ENCODE data around the gene OPCML.

GRCh38 chr11:132969892-132970291, 562.4 kb downstream of the OPCML start:
- no peak for TF ChIP-seq CTCF (IDR thresholded peaks at IDR 0.05; ENCODE audit: low read depth, low read length, poor library complexity, severe bottlenecking)
- TF ChIP-seq EZH2phosphoT487 (IDR thresholded peaks at IDR 0.05; ENCODE audit: borderline replicate concordance, low read length), result no peak

Measured in DOHH2 (cell line).